ENCODE results near the gene LIPT2.
A peak's percentile ranks its signal among the peaks of the same experiment; 100 is the strongest.

The LIPT2 gene

DNA sequence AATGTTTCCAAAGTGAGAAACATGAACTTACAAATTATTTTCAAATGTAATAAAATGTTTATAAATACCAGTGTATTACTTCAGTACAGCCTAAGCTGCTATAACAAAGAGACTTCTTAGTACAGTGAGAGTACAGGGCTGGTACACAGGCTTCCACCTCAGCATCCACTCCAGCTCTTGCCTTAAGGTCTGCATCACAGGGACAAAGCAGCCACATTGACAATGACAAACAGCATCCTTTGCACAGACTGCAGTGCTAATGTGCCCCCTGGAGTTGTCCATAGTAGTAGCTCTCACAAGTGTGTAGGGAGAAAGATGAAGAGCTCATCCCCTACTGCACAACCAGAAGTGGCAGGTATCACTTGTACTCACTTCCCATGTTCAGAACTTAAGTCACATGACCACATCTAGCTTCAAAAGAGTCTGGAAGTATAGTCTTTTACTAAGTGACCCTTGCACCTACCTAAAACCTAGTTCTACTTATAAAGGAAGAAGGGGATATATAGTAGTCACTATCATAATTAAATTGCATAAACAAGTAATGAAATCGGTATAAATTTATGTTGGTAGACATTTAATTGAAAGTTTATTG lies 10.7 kb upstream of the LIPT2 start:
- DNase-seq (ENCODE audit: low read depth, low spot score) = no peak

GRCh38 chr11:74494916-74495315 lies 1.4 kb upstream of the LIPT2 start:
- DNase-seq (ENCODE audit: low read depth, low spot score) = no peak

GRCh38 chr11:74493791-74494630 lies 487 bp upstream of the LIPT2 start:
- DNase-seq (ENCODE audit: low read depth, low spot score) = no peak

DNA sequence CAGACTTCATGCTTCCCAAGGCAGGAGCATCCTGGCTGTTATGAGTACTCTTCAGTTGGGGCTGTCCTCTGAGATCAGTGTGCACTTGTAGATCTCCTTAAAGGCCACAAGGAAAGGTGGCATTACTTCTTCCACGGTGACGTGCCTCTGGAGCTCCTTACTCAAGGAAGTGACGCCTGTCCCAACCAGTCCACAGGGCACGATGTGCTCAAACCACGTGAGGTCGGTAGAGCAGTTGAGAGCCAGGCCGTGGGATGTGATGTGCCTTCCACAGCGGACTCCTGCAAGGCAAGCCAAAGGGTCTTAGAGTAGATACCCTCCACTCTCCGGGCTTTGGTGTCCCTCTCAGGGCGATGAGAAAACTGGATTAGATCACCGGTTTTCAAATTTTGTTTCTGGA lies 1.4 kb downstream of the LIPT2 start:
- DNase-seq (ENCODE audit: low read depth, low spot score) = no peak

DNA sequence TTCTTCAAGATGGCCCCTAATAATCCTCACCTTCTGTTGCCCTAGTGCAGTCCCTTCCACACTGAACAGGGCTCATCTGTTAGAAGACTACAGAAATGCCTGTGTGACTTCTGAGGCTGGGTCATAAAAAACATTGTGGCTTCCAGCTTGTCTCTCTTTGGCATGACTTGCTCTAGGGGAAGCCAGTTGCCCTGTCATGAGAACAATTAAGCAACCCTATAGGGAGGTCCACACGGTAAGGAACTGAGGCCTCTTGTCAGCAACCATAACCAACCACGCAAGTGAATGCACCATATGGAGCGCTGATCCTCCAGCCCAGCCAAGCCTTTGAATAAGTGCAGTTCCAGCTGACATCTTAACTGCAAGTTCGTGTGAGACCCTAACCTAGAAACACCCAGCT lies 2.6 kb downstream of the LIPT2 start:
- DNase-seq (ENCODE audit: low read depth, low spot score) = no peak

GRCh38 chr11:74487875-74488274 lies 5.6 kb downstream of the LIPT2 start:
- peak; percentile 23 for DNase-seq (ENCODE audit: low read depth, low spot score)

DNA sequence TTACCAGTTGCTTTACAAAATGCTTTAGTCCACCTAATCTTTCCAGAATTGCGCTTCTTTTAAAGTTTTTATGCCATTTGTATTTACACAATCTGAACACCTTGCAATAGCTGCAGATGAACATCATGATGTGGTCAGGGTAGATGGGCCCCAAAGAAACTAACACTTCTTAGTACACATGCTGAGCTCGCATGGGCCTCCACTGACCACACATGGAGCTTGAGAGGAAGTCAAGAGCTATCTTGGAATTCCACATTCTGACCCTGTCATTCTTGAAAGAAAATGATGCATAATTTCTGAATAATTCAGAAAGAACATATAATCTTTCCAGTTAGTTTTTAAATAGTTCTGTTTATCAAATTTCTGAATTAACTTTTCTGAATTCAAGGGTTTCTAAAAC lies 7.7 kb downstream of the LIPT2 start:
- DNase-seq (ENCODE audit: low read depth, low spot score) = no peak

GRCh38 chr11:74480688-74481417 lies 12.7 kb downstream of the LIPT2 start:
- DNase-seq (ENCODE audit: low read depth, low spot score) = no peak

- DNase-seq (ENCODE audit: low read depth, low spot score) = no peak
Observed at GRCh38 chr11:74479732-74480123, 13.8 kb downstream of the LIPT2 start.

- DNase-seq (ENCODE audit: low read depth, low spot score) = no peak
Observed at GRCh38 chr11:74478877-74479731, 14.4 kb downstream of the LIPT2 start.

GRCh38 chr11:74476536-74476935 lies 17.0 kb downstream of the LIPT2 start:
- DNase-seq (ENCODE audit: low read depth, low spot score) = no peak

- no peak for DNase-seq (ENCODE audit: low read depth, low spot score)
Observed at GRCh38 chr11:74474316-74474715, 19.2 kb downstream of the LIPT2 start.

- DNase-seq (ENCODE audit: low read depth, low spot score) = no peak
Observed at GRCh38 chr11:74473382-74474173, 19.9 kb downstream of the LIPT2 start.

- DNase-seq (ENCODE audit: low read depth, low spot score) = no peak
Observed at GRCh38 chr11:74471668-74472429, 21.7 kb downstream of the LIPT2 start.

- DNase-seq (ENCODE audit: low read depth, low spot score) = no peak
Observed at GRCh38 chr11:74471037-74471436, 22.5 kb downstream of the LIPT2 start.

- no peak for DNase-seq (ENCODE audit: low read depth, low spot score)
Observed at GRCh38 chr11:74470526-74470925, 23.0 kb downstream of the LIPT2 start.

- DNase-seq (ENCODE audit: low read depth, low spot score) = no peak
Observed at GRCh38 chr11:74468936-74469335, 24.6 kb downstream of the LIPT2 start.

- no peak for DNase-seq (ENCODE audit: low read depth, low spot score)
Observed at GRCh38 chr11:74468521-74468920, 25.0 kb downstream of the LIPT2 start.

DNA sequence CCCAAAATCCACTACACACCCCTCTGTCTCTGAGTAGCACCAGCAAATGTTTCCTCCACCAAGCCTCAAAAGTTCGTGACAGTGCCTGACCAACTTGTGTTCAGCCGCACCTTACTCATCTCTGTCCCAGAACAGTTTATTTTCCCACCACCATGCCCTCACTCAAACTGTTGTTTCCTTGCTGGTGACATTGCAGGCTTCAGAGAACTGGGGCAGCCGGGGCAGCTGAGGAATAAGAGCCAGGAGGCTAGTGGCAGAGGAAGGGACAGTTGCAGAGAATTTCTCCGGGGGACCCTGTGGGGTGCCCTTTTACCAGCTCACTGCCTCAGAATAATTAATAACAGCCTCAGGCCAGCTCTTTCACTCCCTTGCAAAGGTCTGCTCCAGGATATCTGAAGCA lies 25.5 kb downstream of the LIPT2 start:
- no peak for DNase-seq (ENCODE audit: low read depth, low spot score)
